K562 (cell line): ENCODE measurements around the gene CBFA2T3. TPM values are rescaled to one million over a fixed set of nuclear protein-coding genes. Genes with fewer than 3 reads are reported as not detected.

ENCODE experiments used
- ATAC-seq: fragments of 200-7000 bp; cut with Tn5 transposase; 3 replicates; pipeline ENCODE4 v1.9.1; 2020; ENCODE audit warnings: moderate library complexity
- BruUV-seq: library from RNA; stranded (reverse); fragments of 400-500 nt; replicated peaks from 2 replicates; lab custom pipeline; 2021; lab: Mats Ljungman, UMichigan
- CTCF ChIA-PET: fragments of 300-600 bp; formaldehyde crosslinking; extraction: SDS; loops from one replicate; lab custom pipeline; 2021; ENCODE audit warnings: low intra/inter-chr PET ratio; lab: Yijun Ruan, JAX
- POLR2A ChIA-PET: fragments of 300-600, 350-650 bp; sonication (Branson Sonifier 250); formaldehyde crosslinking; extraction: SDS; loops from one replicate; lab custom pipeline; 2021; ENCODE audit warnings: antibody characterized with exemption, inconsistent platforms; lab: Yijun Ruan, JAX
- DNase-seq, 4 experiments: peaks; one replicate each; pipeline versions ENCODE4 v3.0.0 to v3.0.0-alpha.2; 2011 to 2018; ENCODE audit warnings: low spot score in 3 of 4, mixed read lengths in 3 of 4; ENCODE audit errors: extremely low read depth in 1 of 4
- FAIRE-seq: peaks from 2 replicates; lab custom pipeline; 2011; peaks lifted over from hg19 to GRCh38; lab: Jason Lieb, UNC
- H2AFZ ChIP-seq: 2 replicates; pipeline ENCODE4 v1.6.0; 2011; ENCODE audit warnings: low read depth, low read length, control low read depth, inconsistent platforms
- H3K27ac ChIP-seq: fragments of 200-600 bp; 3 replicates; pipeline ENCODE4 v1.8.0; 2011; ENCODE audit warnings: low read depth, mild to moderate bottlenecking, control low read depth, inconsistent platforms, low read length, moderate library complexity, mixed read lengths; ENCODE audit errors: extremely low read depth
- H3K27me3 ChIP-seq, 2 experiments: fragments of 300-600 bp in 1 of 2; 2 replicates in 1 of 2; 3 replicates in 1 of 2; pipeline versions ENCODE4 v1.6.0 to v1.8.0; 2011; ENCODE audit warnings: inconsistent platforms in 2 of 2, low read length in 2 of 2, mild to moderate bottlenecking in 1 of 2, mixed read lengths in 1 of 2, moderate library complexity in 1 of 2; ENCODE audit not compliant: control insufficient read depth in 2 of 2, insufficient read depth in 2 of 2
- H3K36me3 ChIP-seq: fragments of 300-600 bp; 3 replicates; pipeline ENCODE4 v1.8.0; 2011; ENCODE audit warnings: mild to moderate bottlenecking, low read length, inconsistent platforms; ENCODE audit not compliant: control insufficient read depth, insufficient read depth
- H3K4me1 ChIP-seq, 2 experiments: fragments of 200-600 bp in 1 of 2; replicated peaks in 1 of 2; 2 replicates in 1 of 2; 3 replicates in 1 of 2; pipeline versions ENCODE4 v1.5.1 to v1.8.0; 2011; ENCODE audit warnings: inconsistent platforms in 2 of 2, low read length in 2 of 2, mild to moderate bottlenecking in 1 of 2, mixed read lengths in 1 of 2, moderate library complexity in 1 of 2; ENCODE audit not compliant: control insufficient read depth in 2 of 2, insufficient read depth in 2 of 2
- H3K4me2 ChIP-seq: 2 replicates; pipeline ENCODE4 v1.6.1; 2011; ENCODE audit warnings: low read length, control low read depth, inconsistent platforms, mixed read lengths; ENCODE audit not compliant: insufficient read depth
- H3K4me3 ChIP-seq: fragments of 200-600 bp; sonication (generic), shearing (Covaris generic); 2 replicates; pipeline ENCODE4 v1.5.1; 2016; ENCODE audit warnings: control low read depth, inconsistent platforms
- H3K79me2 ChIP-seq: fragments of 200-600 bp; 3 replicates; pipeline ENCODE4 v1.8.0; 2011; ENCODE audit warnings: low read length, inconsistent platforms; ENCODE audit not compliant: control insufficient read depth, insufficient read depth
- H3K9ac ChIP-seq, 2 experiments: 2 replicates each; pipeline versions ENCODE4 v1.6.0 to v1.6.1; 2011; ENCODE audit warnings: low read depth in 2 of 2, low read length in 2 of 2, control low read depth in 1 of 2, inconsistent platforms in 1 of 2, mild to moderate bottlenecking in 1 of 2, mixed read lengths in 1 of 2; ENCODE audit not compliant: insufficient read depth in 1 of 2
- H3K9me1 ChIP-seq: one replicate; pipeline ENCODE4 v1.6.0; 2011; ENCODE audit warnings: inconsistent platforms, mild to moderate bottlenecking, low read length, moderate library complexity; ENCODE audit not compliant: control insufficient read depth, insufficient read depth
- H3K9me3 ChIP-seq: replicated peaks from 2 replicates; pipeline ENCODE4 v1.5.1; 2011; ENCODE audit warnings: low read depth, low read length, inconsistent platforms; ENCODE audit not compliant: control insufficient read depth, insufficient read depth
- H4K20me1 ChIP-seq: replicated peaks from 2 replicates; pipeline ENCODE4 v1.6.1; 2011; ENCODE audit warnings: low read length, inconsistent platforms, mixed read lengths; ENCODE audit not compliant: control insufficient read depth, insufficient read depth
- ATF1 ChIP-seq, 2 experiments: fragments of 450-650 bp in 1 of 2; IDR thresholded peaks; 2 replicates each; pipeline ENCODE4 v1.6.1; 2016; ENCODE audit warnings: missing compliant biosample characterization in 1 of 2, missing genetic modification characterization in 1 of 2
- CTCF ChIP-seq, 3 experiments: IDR thresholded peaks in 2 of 3; conservative IDR thresholded peaks in 1 of 3; 2 replicates each; pipeline ENCODE4 v1.5.1; 2011 to 2012; ENCODE audit warnings: low read length in 3 of 3, mild to moderate bottlenecking in 3 of 3, control low read depth in 2 of 3, improper control_type of control experiment in 1 of 3, inconsistent platforms in 1 of 3, low read depth in 1 of 3, mixed read lengths in 1 of 3, moderate library complexity in 1 of 3; ENCODE audit not compliant: insufficient read depth in 2 of 3
- FOSL1 ChIP-seq: fragments of 200-800 bp; sonication (Bioruptor generic); conservative IDR thresholded peaks from 2 replicates; pipeline ENCODE4 v1.6.1; 2016; ENCODE audit warnings: missing genetic modification characterization, missing compliant biosample characterization
- HNRNPUL1 ChIP-seq: fragments of 200-400 bp; formaldehyde crosslinking; IDR thresholded peaks from 2 replicates; pipeline ENCODE4 v1.6.1; 2017; ENCODE audit warnings: low read length
- JUND ChIP-seq, 2 experiments: IDR thresholded peaks; 2 replicates in 1 of 2; 3 replicates in 1 of 2; pipeline ENCODE4 v1.6.1; 2011; ENCODE audit warnings: borderline replicate concordance in 2 of 2, low read depth in 2 of 2, low read length in 2 of 2, improper control_type of control experiment in 1 of 2, missing biosample characterization in 1 of 2, missing genetic modification characterization in 1 of 2, missing genetic modification reagents in 1 of 2
- KDM1A ChIP-seq, 2 experiments: fragments of 450-650 bp; IDR thresholded peaks; 2 replicates each; pipeline ENCODE4 v1.6.1; 2016; ENCODE audit warnings: mild to moderate bottlenecking in 2 of 2
- MTA3 ChIP-seq: fragments of 450-650 bp; formaldehyde crosslinking; IDR thresholded peaks from 2 replicates; pipeline ENCODE4 v1.6.1; 2017; ENCODE audit warnings: mild to moderate bottlenecking, borderline replicate concordance
- NFE2 ChIP-seq: IDR thresholded peaks from 2 replicates; pipeline ENCODE4 v1.6.1; 2014; ENCODE audit warnings: antibody characterized with exemption, low read depth
- SMAD2 ChIP-seq: fragments of 150-350 bp; IDR thresholded peaks from 2 replicates; pipeline ENCODE4 v1.6.1; 2014; ENCODE audit warnings: low read depth, mild to moderate bottlenecking, low read length
- SMARCB1 ChIP-seq: IDR thresholded peaks from 2 replicates; pipeline ENCODE4 v1.6.1; 2011; ENCODE audit warnings: improper control_type of control experiment, low read depth; ENCODE audit not compliant: insufficient read length
- TCFL5 ChIP-seq: fragments of 250-450 bp; sonication (Bioruptor Pico); conservative IDR thresholded peaks from 2 replicates; pipeline ENCODE4 v1.6.1; 2021; ENCODE audit warnings: mild to moderate bottlenecking, moderate library complexity, matching md5 sums
- ZNF175 ChIP-seq: fragments of 200-800 bp; sonication (Bioruptor generic); IDR thresholded peaks from 2 replicates; pipeline ENCODE4 v1.6.1; 2016; ENCODE audit warnings: low read depth, mild to moderate bottlenecking, missing genetic modification characterization, missing compliant biosample characterization
- ZNF263 ChIP-seq: sonication (generic); formaldehyde crosslinking; IDR thresholded peaks from 2 replicates; pipeline ENCODE4 v1.8.0; 2022; ENCODE audit warnings: mild to moderate bottlenecking, missing genetic modification reagents, borderline replicate concordance
- whole genome bisulfite sequencing: fragments of 100-300 bp; shearing (Covaris generic); methylation state at CpG from one replicate; pipeline ENCODE4 v1.1.6; 2016; ENCODE audit warnings: low coverage, mixed read lengths; ENCODE audit not compliant: insufficient coverage; ENCODE audit errors: missing lambda C conversion rate; 5-methylcytosine and 5-hydroxymethylcytosine counted together
- in situ Hi-C: fragments of 300-500 bp; cut with MboI; formaldehyde crosslinking; loops from 4 replicates; pipeline ENCODE4 v1.15.0; 2018; ENCODE audit warnings: inconsistent platforms, mixed read lengths
- intact Hi-C: fragments of 100-400 bp; cut with micrococcal nuclease; formaldehyde crosslinking; loops from 2 replicates; pipeline ENCODE4 v1.14.2; 2022
- polyA plus RNA-seq, 8 experiments: library from polyadenylated mRNA; depleted of rRNA in 4 of 8; stranded (reverse) in 5 of 8; unstranded in 3 of 8; fragments of >200 nt; fragmentation: Nextera tagmentation in 2 of 8; fragmentation: Illumina TruSeq in 1 of 8; extraction: Ambion mirVana in 2 of 8; extraction: Trizol in 1 of 8; gene quantifications; 2 replicates each; pipeline versions ENCODE4 v1.2.1 to v1.2.3, GENCODE V29; 2011 to 2014; ENCODE audit warnings: inconsistent platforms in 1 of 8, missing spikeins in 1 of 8
- total RNA-seq, 7 experiments: library from RNA; depleted of rRNA in 6 of 7; stranded (reverse); fragments of >200 nt in 6 of 7; fragmentation: Illumina TruSeq in 2 of 7; extraction: Trizol in 2 of 7; gene quantifications; 2 replicates each; pipeline versions ENCODE4 v1.2.1 to v1.2.3, GENCODE V29; 2011 to 2021; ENCODE audit warnings: low replicate concordance in 1 of 7

The CBFA2T3 gene
- total and polyA plus RNA-seq, 9 of the 15 experiments (the other 6 are each of a cell fraction or from before 2014, with no cell fraction given) = 2.3 to 145 (median 6.7) TPM

GRCh38 chr16:88831838-88832237, 145.2 kb downstream of the CBFA2T3 start:
- Histone ChIP-seq H3K9me1 (no peaks in the 10 kb centered on the region), H3K4me3 (no peak overlapping the region), H3K9ac (no peak overlapping the region), H2AFZ (no peak overlapping the region), H3K4me2 (no peak overlapping the region), H4K20me1 (no peaks in the 10 kb centered on the region; the same call in 1 of the 2 replicates), H3K4me1 (peaks cover 0 to 38% of the 10 kb centered on the region in 2 experiments; a peak in 2 of 5 replicates), H3K79me2 (no peaks in the 10 kb centered on the region), H3K9me3 (no peaks in the 10 kb centered on the region), H3K27me3 (no peaks in the 10 kb centered on the region), H3K27ac (no peak overlapping the region), H3K36me3 (no peaks in the 10 kb centered on the region)
- peak; percentile 79 for ATAC-seq
- 53% methylated on average over 8 of the region's 13 CpGs for WGBS
- POLR2A ChIA-PET = no interaction called here
- BruUV-seq = no TSS peak
- intact Hi-C loops (no loop called here), in situ Hi-C loops (no loop called here)
- no peak for TF ChIP-seq MTA3
- peak; percentile 79 for TF ChIP-seq ZNF263
- no peak for TF ChIP-seq SMAD2
- TF ChIP-seq ATF1 (CRISPR knock-in tag; IDR thresholded peaks at IDR 0.05) = no peak
- no peak for TF ChIP-seq ATF1 (tag; IDR thresholded peaks at IDR 0.05)
- TF ChIP-seq KDM1A (IDR thresholded peaks at IDR 0.05) = peak in 1 of 2 experiments; percentile 47; a peak in 1 of 4 replicates
- TF ChIP-seq SMARCB1 = no peak
- TF ChIP-seq CTCF (IDR thresholded peaks at IDR 0.05 in 2 of 3, conservative IDR thresholded peaks at IDR 0.05 in 1 of 3; ENCODE audit: insufficient read depth in 2 of 3, low read depth in 1 of 3, low read length in 3 of 3) = peak in 2 of 3 experiments; percentile 9 to 46; a peak in 1 of 6 replicates
- peak; percentile 31; the same call in 1 of the 2 replicates for TF ChIP-seq JUND (IDR thresholded peaks at IDR 0.05; ENCODE audit: borderline replicate concordance, low read depth, low read length)
- TF ChIP-seq JUND (tag; IDR thresholded peaks at IDR 0.05; ENCODE audit: borderline replicate concordance, low read depth, low read length) = no peak
- no peak for TF ChIP-seq ZNF175 (CRISPR knock-in tag)
- TF ChIP-seq NFE2 = peak; percentile 24; the same call in 1 of the 2 replicates
- 0 out of 2 replicates have a peak, but pooled peaks have one; percentile 31 for TF ChIP-seq FOSL1 (tag)
- TF ChIP-seq HNRNPUL1 = no peak
- TF ChIP-seq TCFL5 (CRISPR knock-in tag) = no peak
- DNase-seq = peak; percentile 30 to 61 (median 43)
- CTCF ChIA-PET = no interaction called here
- FAIRE-seq = no peak
